ENCODE data around the gene CDC42EP3. TPM values are rescaled to one million over a fixed set of nuclear protein-coding genes. Genes with fewer than 3 reads are reported as not detected.

Gene CDC42EP3
- 100 to 1,000 TPM; 159 to 248 (median 201) TPM for total RNA-seq (2021; fragmentation: NEBNext Ultra II Directional; extraction: Animal tissue kit (Norgen Biotek cat#: 25700))
- long read RNA-seq, full-length matches to known transcripts, result 254 of 353 reads
- long read RNA-seq, partial matches to known transcripts, result 0 of 353 reads
- long read RNA-seq, other reads (novel, unspliced or antisense), result 99 of 353 reads

GRCh38 chr2:37671009-37671815 is at the start of gene CDC42EP3:
TSS of gene CDC42EP3 (minus strand) at chr2:37671642. CDS start at chr2:37646587, 25,055 bp downstream.
- H3K4me1 Mint-ChIP-seq (ENCODE audit: low read depth), result peaks cover 59% of the 10 kb centered on the region
- DNase-seq, result no peak
- no peak for TF ChIP-seq CTCF (IDR thresholded peaks at IDR 0.05)

GRCh38 chr2:37721201-37721560 is 49.7 kb upstream of the CDC42EP3 start:
- Mint-ChIP-seq H3K4me1 (ENCODE audit: low read depth) (peaks cover 25% of the 10 kb centered on the region), H3K4me3 (peak overlapping the region; percentile 10), H3K27ac (peak overlapping the region; percentile 34), H3K27me3 (ENCODE audit: insufficient read depth) (no peaks in the 10 kb centered on the region), H3K9me3 (peaks cover 9% of the 10 kb centered on the region), H3K36me3 (ENCODE audit: low read depth) (peaks cover 23% of the 10 kb centered on the region)
- DNase-seq, result peak; percentile 15
- no peak for TF ChIP-seq CTCF (IDR thresholded peaks at IDR 0.05)

More at GRCh38 chr2:37671009-37671815, at the start of gene CDC42EP3:
- Mint-ChIP-seq H3K9me3 (no peaks in the 10 kb centered on the region), H3K4me3 (peak within 1 kb of the TSS; percentile 99), H3K27me3 (ENCODE audit: insufficient read depth) (no peaks in the 10 kb centered on the region; the same call in 1 of the 2 replicates), H3K36me3 (ENCODE audit: low read depth) (peaks cover 45% of the 10 kb centered on the region), H3K27ac (peak within 1 kb of the TSS; percentile 81)

DNA sequence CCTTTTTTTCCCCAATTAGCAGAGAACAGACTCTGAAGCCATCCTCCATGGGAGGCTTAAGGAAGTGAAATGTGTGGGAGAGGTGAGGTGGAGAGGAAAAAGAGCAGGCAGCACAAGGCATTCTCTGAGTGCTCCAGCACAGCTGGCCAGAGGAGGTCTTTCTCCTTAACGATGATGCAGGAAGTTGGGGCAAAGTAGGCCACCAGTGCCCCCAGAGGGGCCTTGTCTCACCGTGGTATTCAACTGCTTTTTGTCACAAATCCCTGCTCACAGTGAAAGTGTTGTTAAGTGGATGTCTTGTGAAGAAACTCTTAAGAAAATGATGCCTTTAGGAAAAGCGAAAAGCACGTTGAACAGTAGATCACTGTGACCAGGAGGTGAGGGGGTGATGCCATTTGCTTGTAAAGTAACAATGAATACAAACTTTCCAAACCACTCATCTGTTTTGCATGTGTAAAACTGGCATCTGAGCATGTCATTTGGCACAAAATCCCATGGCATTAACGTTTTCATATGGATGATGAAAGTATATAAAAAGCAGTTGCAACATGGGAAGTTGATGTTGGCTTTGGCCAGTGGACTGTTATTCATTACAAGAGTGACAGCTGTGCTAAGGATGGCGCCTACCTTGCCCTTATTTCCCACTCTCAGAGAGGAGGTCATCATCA is 49.2 kb upstream of the CDC42EP3 start:
- Mint-ChIP-seq H3K36me3 (ENCODE audit: low read depth) (peaks cover 28% of the 10 kb centered on the region), H3K4me3 (peak overlapping the region; percentile 10), H3K27ac (peak overlapping the region; percentile 34), H3K9me3 (peaks cover 14% of the 10 kb centered on the region), H3K4me1 (ENCODE audit: low read depth) (peaks cover 25% of the 10 kb centered on the region), H3K27me3 (ENCODE audit: insufficient read depth) (no peaks in the 10 kb centered on the region)
- peak; percentile 26 for DNase-seq
- no peak for TF ChIP-seq CTCF (IDR thresholded peaks at IDR 0.05)

DNA sequence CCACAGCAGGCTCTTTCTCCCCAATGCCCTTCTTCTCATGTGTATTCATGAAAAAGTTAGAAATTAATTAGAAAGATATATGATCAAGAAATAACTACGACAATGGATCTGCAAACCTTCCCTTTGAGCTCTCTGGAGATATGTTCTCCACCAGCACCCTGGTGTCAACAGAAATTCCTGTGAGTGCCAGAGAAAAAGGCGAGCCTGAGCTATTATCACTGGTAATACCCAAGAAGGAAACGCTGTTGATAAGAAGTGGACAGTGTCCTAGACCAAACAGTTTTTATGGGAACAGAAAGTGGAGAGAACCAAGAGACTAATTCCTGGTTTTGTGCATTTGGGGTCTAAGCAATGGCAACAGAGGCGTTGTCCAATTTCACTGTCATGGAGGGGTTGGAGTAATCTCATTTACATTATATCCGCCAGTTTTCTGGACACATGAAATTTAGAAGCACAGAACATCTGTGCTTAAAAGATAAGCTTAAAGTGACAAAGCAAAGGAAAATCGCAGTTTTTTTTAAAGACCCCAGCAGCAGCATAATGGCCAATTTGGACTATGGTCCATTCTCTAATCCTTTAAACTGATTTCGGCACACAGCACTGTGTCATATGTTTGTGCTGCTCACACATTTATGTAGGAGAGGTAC is 47.2 kb upstream of the CDC42EP3 start:
- peaks cover 34% of the 10 kb centered on the region for H3K36me3 Mint-ChIP-seq (ENCODE audit: low read depth)
- TF ChIP-seq CTCF (IDR thresholded peaks at IDR 0.05), result no peak
- no peak overlapping the region for H3K4me3 Mint-ChIP-seq
- no peaks in the 10 kb centered on the region for H3K27me3 Mint-ChIP-seq (ENCODE audit: insufficient read depth)
- DNase-seq, result no peak
- H3K9me3 Mint-ChIP-seq, result peaks cover 24% of the 10 kb centered on the region
- H3K27ac Mint-ChIP-seq, result no peak overlapping the region
- H3K4me1 Mint-ChIP-seq (ENCODE audit: low read depth), result peaks cover 36% of the 10 kb centered on the region

GRCh38 chr2:37713258-37713700 is 41.8 kb upstream of the CDC42EP3 start:
- TF ChIP-seq CTCF (IDR thresholded peaks at IDR 0.05), result no peak; the same call in 1 of the 2 replicates

More at GRCh38 chr2:37713258-37713700, 41.8 kb upstream of the CDC42EP3 start:
- peak overlapping the region; percentile 85 for H3K27ac Mint-ChIP-seq
- peaks cover 62% of the 10 kb centered on the region for H3K4me1 Mint-ChIP-seq (ENCODE audit: low read depth)
- peaks cover 19% of the 10 kb centered on the region for H3K9me3 Mint-ChIP-seq
- H3K27me3 Mint-ChIP-seq (ENCODE audit: insufficient read depth), result no peaks in the 10 kb centered on the region; the same call in 1 of the 2 replicates
- DNase-seq, result peak; percentile 89
- peak overlapping the region; percentile 82 for H3K4me3 Mint-ChIP-seq
- peaks cover 29% of the 10 kb centered on the region for H3K36me3 Mint-ChIP-seq (ENCODE audit: low read depth)

Measured in HFFc6 (cell line).